ENCODE results near the gene TIMM22.

DNA sequence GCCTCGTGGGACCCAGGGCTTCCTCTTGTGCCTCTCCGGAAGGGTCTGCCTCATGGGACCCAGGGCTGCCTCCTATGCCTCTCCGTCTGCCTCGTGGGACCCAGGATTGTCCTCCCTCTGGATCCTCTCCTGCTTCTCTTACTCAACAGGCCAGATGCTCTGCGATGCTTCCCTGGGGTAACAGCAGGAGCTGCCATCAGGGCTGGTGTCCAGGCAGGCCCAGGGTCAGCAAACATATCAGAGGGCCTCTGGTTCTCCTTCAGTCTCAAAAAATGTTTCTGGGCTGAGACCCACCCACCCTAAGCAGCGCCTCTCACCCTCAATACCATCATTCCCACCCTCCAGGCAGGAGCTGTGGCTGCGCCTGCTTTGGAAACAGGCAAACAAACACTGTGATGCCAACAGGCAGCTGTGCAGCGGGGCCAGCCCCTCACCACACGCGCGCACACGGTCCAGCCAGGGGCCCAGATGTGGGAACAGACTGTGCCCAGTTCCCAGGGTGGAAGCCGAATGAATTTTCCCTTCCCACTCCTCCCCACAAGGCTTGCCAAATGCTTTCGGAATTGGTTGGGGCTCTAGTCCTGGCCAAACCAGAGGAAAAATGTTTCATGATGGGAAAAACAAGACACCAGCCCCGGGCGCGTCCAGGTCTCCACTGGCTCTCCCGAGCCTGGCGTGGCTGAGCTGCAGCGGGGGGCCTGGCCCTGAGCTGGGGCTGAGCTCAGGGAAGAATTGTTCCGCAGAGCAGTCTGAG, 11.3 kb downstream of the TIMM22 start:
- TF ChIP-seq, protein P1, sequence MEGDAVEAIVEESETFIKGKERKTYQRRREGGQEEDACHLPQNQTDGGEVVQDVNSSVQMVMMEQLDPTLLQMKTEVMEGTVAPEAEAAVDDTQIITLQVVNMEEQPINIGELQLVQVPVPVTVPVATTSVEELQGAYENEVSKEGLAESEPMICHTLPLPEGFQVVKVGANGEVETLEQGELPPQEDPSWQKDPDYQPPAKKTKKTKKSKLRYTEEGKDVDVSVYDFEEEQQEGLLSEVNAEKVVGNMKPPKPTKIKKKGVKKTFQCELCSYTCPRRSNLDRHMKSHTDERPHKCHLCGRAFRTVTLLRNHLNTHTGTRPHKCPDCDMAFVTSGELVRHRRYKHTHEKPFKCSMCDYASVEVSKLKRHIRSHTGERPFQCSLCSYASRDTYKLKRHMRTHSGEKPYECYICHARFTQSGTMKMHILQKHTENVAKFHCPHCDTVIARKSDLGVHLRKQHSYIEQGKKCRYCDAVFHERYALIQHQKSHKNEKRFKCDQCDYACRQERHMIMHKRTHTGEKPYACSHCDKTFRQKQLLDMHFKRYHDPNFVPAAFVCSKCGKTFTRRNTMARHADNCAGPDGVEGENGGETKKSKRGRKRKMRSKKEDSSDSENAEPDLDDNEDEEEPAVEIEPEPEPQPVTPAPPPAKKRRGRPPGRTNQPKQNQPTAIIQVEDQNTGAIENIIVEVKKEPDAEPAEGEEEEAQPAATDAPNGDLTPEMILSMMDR (IDR thresholded peaks at IDR 0.05): no peak
- no peak for TF ChIP-seq POLR2A (IDR thresholded peaks at IDR 0.05)

Data from thyroid gland (tissue), 4 donors.